ENCODE data around the gene GADD45G.

GADD45G gene

DNA sequence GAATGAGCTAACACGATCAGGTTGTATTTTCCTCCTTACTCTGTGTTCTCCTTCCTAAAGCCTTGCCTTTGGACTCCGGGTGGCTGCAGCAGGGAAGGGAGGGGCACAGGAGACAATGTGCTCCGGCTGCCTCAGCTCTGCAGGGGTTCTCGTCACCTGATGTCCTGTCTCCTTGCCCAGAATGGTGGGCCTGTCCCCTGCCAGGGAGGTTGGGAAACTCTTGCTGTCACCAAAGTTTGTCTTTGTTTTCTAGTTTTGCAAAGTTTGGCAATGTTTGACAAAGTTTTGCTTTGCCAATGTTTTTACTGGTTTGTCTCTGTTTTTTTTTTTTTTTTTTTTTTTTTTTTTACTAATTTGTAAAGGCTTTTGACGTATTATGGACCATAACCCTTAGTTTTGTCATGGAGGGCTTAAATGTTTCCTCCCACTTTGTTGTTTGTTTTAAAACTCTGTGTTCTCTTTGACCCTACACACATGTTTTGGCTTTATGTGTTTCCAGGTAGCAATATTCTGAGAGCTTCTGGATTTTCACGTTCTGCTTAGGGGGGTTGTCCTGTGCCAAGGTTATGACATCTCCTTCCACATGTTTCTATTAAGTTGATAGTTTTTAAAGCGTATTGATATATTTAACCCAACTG, 49.3 kb downstream of the GADD45G start:
- no peak for DNase-seq (ENCODE audit: low read depth)
- TF ChIP-seq, protein P1, sequence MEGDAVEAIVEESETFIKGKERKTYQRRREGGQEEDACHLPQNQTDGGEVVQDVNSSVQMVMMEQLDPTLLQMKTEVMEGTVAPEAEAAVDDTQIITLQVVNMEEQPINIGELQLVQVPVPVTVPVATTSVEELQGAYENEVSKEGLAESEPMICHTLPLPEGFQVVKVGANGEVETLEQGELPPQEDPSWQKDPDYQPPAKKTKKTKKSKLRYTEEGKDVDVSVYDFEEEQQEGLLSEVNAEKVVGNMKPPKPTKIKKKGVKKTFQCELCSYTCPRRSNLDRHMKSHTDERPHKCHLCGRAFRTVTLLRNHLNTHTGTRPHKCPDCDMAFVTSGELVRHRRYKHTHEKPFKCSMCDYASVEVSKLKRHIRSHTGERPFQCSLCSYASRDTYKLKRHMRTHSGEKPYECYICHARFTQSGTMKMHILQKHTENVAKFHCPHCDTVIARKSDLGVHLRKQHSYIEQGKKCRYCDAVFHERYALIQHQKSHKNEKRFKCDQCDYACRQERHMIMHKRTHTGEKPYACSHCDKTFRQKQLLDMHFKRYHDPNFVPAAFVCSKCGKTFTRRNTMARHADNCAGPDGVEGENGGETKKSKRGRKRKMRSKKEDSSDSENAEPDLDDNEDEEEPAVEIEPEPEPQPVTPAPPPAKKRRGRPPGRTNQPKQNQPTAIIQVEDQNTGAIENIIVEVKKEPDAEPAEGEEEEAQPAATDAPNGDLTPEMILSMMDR (conservative IDR thresholded peaks at IDR 0.05; ENCODE audit: low read depth, low read length) = no peak
- no peak overlapping the region for H3K4me3 ChIP-seq (ENCODE audit: low read depth, low read length)

DNA sequence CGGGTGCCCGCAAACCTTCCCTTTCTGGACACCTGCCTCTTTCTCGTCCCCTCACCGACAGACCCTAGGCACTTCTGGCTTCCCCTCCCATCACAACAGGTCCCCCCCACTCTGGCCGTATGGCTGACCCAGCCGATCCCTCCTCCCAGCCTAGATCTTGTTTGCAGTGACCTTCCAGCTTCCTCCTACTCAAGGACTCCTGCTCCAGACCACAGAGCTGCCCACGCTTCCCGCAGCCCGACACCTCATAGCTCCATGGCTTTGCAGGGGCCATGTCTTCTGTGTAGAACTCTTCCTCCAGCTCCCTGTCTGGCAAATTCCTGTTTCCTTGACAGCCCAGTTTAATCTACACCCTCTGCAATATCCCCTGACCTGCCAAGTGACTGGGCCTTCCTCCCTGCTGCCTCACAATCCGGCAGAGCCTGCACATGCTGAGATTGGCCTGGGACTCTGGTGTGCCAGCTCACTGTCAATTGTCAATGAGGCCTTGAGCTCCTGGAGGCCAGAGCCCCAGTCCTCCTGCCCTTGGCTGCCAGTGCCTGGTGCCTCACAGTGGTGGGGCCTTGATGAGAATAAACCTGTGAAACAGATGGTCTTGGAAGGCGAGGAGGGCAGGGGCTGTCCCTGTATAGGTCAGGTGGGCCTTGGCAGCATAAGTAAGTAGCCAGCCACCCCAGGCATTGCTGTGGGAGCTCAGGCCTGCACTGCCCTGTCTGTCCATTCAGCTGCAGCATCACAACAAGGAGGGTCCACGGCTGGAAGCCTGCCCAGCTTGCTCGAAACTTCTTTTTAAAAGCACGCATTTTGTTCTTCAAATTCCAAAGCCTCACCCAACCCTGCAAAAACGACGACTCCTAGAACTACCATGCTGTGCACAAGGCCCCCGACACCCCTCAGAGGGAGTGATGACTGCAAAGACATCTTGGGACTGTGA, 50.5 kb downstream of the GADD45G start:
- TF ChIP-seq, protein P1 (conservative IDR thresholded peaks at IDR 0.05; ENCODE audit: low read depth, low read length) = no peak
- no peak for DNase-seq (ENCODE audit: low read depth)
- peak overlapping the region; percentile 30 for H3K4me3 ChIP-seq (ENCODE audit: low read depth, low read length)
